Hippocampal formation (tissue), 2 donors: Measurements from ENCODE around the gene SEMA7A.
"Not testable (repeated sequence)": the region's sequence is repeated elsewhere in the genome, so short reads cannot be mapped to it uniquely, and the experiment has no call there.

Source experiments
- DNase-seq, 2 donors: peaks; one replicate each; lab custom pipeline; 2025; lab: John Stamatoyannopoulos, UW

Gene SEMA7A, protein sequence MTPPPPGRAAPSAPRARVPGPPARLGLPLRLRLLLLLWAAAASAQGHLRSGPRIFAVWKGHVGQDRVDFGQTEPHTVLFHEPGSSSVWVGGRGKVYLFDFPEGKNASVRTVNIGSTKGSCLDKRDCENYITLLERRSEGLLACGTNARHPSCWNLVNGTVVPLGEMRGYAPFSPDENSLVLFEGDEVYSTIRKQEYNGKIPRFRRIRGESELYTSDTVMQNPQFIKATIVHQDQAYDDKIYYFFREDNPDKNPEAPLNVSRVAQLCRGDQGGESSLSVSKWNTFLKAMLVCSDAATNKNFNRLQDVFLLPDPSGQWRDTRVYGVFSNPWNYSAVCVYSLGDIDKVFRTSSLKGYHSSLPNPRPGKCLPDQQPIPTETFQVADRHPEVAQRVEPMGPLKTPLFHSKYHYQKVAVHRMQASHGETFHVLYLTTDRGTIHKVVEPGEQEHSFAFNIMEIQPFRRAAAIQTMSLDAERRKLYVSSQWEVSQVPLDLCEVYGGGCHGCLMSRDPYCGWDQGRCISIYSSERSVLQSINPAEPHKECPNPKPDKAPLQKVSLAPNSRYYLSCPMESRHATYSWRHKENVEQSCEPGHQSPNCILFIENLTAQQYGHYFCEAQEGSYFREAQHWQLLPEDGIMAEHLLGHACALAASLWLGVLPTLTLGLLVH

DNA sequence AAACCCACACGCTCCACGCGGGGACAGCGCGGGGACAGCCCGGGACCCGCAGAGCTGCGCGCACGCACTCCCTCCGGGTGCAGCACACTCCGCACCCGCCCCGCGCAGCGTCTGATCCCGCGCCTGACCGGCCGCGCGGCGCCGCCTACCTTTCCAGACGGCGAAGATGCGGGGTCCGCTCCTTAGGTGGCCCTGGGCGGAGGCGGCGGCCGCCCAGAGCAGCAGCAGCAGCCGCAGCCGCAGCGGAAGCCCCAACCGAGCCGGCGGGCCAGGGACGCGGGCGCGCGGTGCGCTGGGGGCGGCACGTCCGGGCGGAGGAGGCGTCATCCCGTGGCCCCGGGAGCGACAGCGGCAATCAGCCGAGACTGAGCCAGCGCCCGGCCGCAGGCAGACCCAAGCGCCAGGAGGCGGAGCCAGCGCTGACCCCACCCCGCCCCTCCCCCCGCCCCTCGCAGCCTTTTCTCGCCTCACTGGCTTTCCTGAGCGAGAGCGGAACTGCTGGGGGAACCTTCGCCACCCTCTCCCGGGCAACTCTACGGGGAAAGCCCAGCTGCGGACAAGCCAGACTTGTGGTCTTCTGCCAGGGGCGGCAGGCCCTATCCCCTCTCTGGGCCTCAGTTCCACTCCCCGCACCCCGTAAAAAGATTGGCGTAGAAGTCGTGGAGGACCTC, at the start of gene SEMA7A:
TSS of gene SEMA7A (minus strand) at position 367 of the 671 bp plus-strand sequence. CDS start at position 327, 40 bp downstream.
- DNase-seq = peak; percentile 81 to 91

- DNase-seq = no peak
Measured at GRCh38 chr15:74482661-74483060, 48.9 kb upstream of the SEMA7A start.

- DNase-seq = not testable (repeated sequence)
Measured at GRCh38 chr15:74480364-74480763, 46.6 kb upstream of the SEMA7A start.

DNA sequence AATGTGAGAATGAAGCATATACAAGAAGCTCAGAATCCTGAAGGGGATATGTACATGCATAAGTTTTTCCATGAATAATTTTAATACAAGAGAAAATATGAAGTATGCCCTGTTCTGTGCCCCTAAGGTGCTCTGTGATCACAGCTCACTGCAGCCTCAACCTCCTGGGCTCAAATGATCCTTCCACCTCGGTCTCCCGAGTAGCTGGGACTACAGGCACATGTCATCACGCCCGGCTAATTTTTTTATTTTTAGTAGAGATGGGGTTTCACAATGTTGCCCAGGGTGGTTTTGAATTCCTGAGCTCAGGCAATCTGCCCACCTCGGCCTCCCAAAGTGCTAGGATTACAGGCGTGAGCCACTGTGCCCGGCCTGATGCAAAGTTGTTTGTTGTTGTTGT, 37.9 kb upstream of the SEMA7A start:
- DNase-seq = not testable (repeated sequence)

- no peak for DNase-seq
Measured at GRCh38 chr15:74470631-74471395, 37.1 kb upstream of the SEMA7A start.

- no peak for DNase-seq
Measured at GRCh38 chr15:74468341-74469032, 34.7 kb upstream of the SEMA7A start.

GRCh38 chr15:74466570-74466969, 32.8 kb upstream of the SEMA7A start:
- no peak for DNase-seq

GRCh38 chr15:74464897-74465296, 31.1 kb upstream of the SEMA7A start:
- no peak for DNase-seq

- DNase-seq = no peak
Measured at GRCh38 chr15:74464216-74464615, 30.5 kb upstream of the SEMA7A start.

DNA sequence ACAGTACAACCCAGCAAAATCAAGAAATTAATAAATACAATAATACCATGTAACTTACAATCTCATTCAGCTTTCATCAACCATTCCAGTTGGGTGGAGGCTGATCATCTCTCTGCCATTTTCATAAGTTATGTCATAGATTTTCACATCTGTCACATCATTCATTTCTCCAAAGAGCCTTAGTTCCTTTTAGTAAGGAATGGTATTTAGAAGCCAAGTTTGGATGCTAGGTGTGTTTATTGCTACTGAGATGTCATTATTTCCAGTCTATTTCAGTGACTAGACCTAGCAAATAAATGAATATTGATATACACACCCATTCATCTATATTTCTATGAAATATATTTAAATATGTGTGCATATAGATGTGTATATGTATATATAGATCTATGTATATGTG, 29.9 kb upstream of the SEMA7A start:
- no peak for DNase-seq

DNA sequence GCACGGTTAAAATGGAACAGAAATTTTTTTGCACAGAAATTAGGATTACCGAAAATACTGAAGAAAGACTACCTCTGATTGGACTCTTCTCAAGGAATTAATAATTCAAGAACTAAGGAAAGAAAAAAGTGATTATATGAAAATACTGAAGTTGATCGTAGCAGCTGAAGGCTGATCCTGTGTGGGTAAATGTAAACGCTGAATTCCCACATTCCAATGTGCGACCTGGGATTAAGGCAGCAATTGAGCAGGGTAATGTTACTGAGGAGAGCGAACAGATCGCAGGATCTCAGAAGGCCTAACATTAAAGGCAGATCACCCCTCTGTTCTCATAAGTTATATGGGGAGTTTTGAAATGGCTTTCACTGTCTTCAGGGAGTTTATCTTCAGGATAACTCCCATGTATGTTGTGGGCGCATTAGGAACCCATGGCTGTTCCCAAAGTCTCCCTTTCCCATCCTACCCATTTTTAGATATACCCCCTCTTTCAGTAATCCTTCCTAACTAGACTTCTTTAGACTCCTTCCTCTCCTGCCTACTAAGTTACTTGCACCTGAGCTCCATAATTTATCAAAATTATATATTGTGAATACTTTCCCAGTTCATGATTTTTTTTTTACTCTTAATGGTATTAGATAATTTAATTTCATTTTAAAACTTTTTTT, 28.2 kb upstream of the SEMA7A start:
- no peak for DNase-seq

DNA sequence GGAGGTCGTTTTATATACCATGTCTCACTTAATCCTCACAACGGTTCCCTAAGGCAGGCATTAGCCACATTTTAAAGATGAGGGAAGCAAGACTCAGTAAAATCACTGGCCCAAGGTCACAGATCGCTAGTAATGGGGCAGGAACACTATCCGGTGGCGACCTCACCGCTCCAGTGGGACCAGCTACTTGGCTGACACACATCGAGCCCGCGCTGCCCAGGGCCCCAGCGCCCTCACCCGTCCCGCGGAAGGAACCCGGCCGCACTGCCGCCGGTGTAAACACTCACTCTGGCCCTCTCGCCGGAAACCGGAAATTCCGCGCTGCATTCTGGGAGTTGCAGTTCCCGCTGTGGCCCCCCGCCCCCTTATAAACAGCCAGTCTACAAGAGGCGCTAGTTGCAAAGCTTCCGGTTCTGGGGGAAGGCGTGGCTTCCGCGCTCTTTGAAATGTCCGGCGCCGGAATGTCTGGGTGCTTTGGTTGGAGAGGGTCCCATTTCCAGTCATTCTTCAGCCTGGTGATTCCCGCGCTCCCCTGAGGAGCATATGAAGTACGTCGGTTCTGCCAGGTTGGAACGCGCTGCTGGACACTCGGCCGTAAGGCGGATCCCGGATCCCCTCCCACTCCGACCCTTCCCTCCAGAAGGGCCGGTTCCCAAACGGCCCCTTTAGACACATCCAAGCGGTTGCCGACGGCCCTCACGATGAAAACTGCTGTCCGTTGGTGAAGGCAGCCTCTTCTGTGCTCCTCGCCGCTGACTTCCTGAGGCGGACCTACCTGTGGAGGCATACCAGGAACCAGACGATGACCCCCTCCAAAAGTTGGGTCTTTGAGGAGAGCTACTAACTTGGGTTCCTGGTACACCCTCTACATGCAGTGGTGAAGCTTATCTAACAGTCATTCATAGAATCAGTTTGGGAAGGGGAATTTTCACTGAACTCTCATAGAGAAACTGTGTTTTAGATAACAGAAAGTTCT, 27.4 kb upstream of the SEMA7A start, which contains the start of gene UBL7:
TSS of gene UBL7 (minus strand) at position 290 of the 976 bp plus-strand sequence. CDS start 2,293 bp downstream, outside the sequence.
- peak; percentile 91 to 94 for DNase-seq

DNA sequence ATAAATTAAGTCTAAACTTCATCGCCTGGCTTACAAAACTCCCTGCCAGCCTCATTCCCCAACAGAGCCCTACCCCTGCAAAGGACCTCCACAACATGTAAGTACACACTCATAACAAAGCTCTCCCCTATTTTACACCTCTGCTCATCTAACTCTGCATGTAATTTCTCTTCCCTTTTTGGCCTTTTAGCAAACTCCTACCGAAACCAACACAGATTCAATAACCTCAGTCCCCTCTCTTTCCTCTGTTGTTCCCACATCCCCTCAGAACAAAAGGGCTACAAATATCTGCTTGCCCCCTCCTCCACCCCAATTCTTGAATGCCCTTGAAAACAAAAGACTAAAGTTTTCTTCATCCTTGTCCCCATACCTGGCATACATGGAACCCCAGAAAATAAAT, 26.5 kb upstream of the SEMA7A start:
- DNase-seq = no peak

GRCh38 chr15:74459798-74460197, 26.0 kb upstream of the SEMA7A start:
- not testable (repeated sequence) for DNase-seq

DNA sequence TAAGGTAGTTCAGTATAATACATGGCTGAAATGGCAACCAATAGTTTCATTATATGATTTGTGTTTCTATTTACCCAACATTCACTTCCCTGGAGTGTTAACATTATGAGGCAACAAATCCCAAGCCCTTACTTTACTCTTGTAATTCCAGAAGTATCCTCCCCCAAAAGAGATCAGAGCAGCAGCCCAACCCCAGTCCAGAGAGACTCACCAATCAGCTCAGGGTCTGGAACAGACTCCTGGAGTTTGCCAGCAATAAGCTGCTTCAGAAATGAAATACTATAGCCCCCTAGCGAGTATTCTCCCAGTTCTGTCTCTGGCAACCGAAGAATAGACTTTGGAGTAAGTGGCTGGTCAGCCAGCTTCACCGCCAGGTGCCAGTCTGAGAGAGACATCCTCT, 24.7 kb upstream of the SEMA7A start:
- no peak for DNase-seq

- not testable (repeated sequence) for DNase-seq
Measured at GRCh38 chr15:74457036-74457435, 23.3 kb upstream of the SEMA7A start.

- DNase-seq = no peak
Measured at GRCh38 chr15:74454764-74455500, 21.2 kb upstream of the SEMA7A start.

- DNase-seq = no peak
Measured at GRCh38 chr15:74453925-74454763, 20.4 kb upstream of the SEMA7A start.
